Measurements from ENCODE around the gene ZC3HAV1.

- TF ChIP-seq CTCF (IDR thresholded peaks at IDR 0.05) = no peak
- no peak for TF ChIP-seq POLR2A (IDR thresholded peaks at IDR 0.05)
Observed at GRCh38 chr7:139089118-139089517, 20.4 kb downstream of the ZC3HAV1 start.
